Measurements from ENCODE around the gene TRAF3IP3. TPM values are rescaled to one million over a fixed set of nuclear protein-coding genes. Genes with fewer than 3 reads are reported as not detected.

Gene TRAF3IP3
- total RNA-seq, 2 donors from 2014 or later, result 3.6 to 4.7 TPM

DNA sequence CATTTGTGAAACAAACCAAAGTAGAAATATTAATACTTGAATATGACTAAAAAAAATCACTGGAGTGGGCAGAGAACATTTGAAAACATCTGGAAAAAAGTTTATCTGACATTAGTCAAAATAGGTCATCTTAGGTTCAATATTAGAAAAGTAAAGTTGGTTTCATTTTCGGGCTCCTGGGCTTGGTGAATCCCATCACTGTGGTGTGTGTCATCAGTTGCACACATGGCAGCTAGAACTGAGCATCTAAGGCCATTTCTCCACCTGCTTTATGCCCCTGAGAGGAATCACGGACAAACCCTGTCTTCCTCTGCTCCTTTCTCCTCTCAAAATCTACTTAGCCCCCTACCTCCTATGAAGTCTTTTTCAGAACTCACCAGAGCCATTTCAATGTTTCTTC, 45.8 kb upstream of the TRAF3IP3 start:
- no peak overlapping the region for H3K4me3 ChIP-seq

GRCh38 chr1:209710847-209711246, 45.0 kb upstream of the TRAF3IP3 start:
- no peaks in the 10 kb centered on the region for H3K9me3 ChIP-seq
- intact Hi-C loops (cut with DNase I), result no loop called here
- no peaks in the 10 kb centered on the region for H3K36me3 ChIP-seq (replicated peaks in 1 of 2; ENCODE audit: insufficient read depth in 1 of 2, low read depth in 2 of 2)
- 80 to 83% methylated on average over 3 of the region's 3 CpGs for WGBS, 2 donors
- H3K27ac ChIP-seq, result no peak overlapping the region
- H3K4me1 ChIP-seq, result no peaks in the 10 kb centered on the region
- H3K27me3 ChIP-seq, result no peaks in the 10 kb centered on the region
- DNase-seq, result no peak
- H3K4me3 ChIP-seq, result no peak overlapping the region
- no peak for TF ChIP-seq POLR2A (IDR thresholded peaks at IDR 0.05)
- TF ChIP-seq, protein P1, sequence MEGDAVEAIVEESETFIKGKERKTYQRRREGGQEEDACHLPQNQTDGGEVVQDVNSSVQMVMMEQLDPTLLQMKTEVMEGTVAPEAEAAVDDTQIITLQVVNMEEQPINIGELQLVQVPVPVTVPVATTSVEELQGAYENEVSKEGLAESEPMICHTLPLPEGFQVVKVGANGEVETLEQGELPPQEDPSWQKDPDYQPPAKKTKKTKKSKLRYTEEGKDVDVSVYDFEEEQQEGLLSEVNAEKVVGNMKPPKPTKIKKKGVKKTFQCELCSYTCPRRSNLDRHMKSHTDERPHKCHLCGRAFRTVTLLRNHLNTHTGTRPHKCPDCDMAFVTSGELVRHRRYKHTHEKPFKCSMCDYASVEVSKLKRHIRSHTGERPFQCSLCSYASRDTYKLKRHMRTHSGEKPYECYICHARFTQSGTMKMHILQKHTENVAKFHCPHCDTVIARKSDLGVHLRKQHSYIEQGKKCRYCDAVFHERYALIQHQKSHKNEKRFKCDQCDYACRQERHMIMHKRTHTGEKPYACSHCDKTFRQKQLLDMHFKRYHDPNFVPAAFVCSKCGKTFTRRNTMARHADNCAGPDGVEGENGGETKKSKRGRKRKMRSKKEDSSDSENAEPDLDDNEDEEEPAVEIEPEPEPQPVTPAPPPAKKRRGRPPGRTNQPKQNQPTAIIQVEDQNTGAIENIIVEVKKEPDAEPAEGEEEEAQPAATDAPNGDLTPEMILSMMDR (IDR thresholded peaks at IDR 0.05), result no peak
- no peak for ATAC-seq

More for the DNA sequence above, 45.8 kb upstream of the TRAF3IP3 start:
- H3K9me3 ChIP-seq, result no peaks in the 10 kb centered on the region
- no peak for ATAC-seq
- intact Hi-C loops (cut with DNase I), result no loop called here
- TF ChIP-seq POLR2A (IDR thresholded peaks at IDR 0.05), result no peak
- TF ChIP-seq, protein P1 (IDR thresholded peaks at IDR 0.05), result no peak
- no peaks in the 10 kb centered on the region for H3K27me3 ChIP-seq
- H3K27ac ChIP-seq, result no peak overlapping the region
- WGBS, 2 donors, result 62 to 73% methylated on average over 2 of the region's 2 CpGs
- H3K4me1 ChIP-seq, result no peaks in the 10 kb centered on the region
- no peak for DNase-seq
- no peaks in the 10 kb centered on the region for H3K36me3 ChIP-seq (replicated peaks in 1 of 2; ENCODE audit: insufficient read depth in 1 of 2, low read depth in 2 of 2)

DNA sequence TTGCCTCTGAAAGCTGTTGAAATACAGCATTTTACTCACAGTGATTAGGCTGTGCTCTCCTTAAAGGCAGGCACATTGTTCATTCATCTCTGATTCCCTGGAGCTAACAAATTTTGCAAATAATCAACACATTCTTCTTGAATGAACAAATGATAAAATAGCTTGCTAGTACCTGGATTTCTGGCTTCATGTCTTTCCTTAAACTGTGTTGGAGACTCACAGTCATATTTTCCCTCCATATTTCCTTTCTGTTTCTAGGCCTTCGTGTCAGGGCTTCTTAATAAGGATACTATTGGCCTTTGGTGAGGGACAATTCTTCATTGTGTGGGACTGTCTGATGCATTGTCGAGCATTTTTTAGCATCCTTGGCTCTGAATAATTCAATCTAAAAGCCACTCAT, 41.5 kb upstream of the TRAF3IP3 start:
- Histone ChIP-seq H3K27ac (no peak overlapping the region), H3K4me1 (no peaks in the 10 kb centered on the region), H3K36me3 (replicated peaks in 1 of 2; ENCODE audit: insufficient read depth in 1 of 2, low read depth in 2 of 2) (no peaks in the 10 kb centered on the region), H3K9me3 (no peaks in the 10 kb centered on the region), H3K4me3 (no peak overlapping the region), H3K27me3 (no peaks in the 10 kb centered on the region)
- DNase-seq, result no peak
- WGBS, 2 donors, result 72 to 80% methylated on average over 2 of the region's 2 CpGs
- intact Hi-C loops (cut with DNase I), result no loop called here
- ATAC-seq, result no peak
- no peak for TF ChIP-seq POLR2A (IDR thresholded peaks at IDR 0.05)
- TF ChIP-seq, protein P1 (IDR thresholded peaks at IDR 0.05), result no peak

DNA sequence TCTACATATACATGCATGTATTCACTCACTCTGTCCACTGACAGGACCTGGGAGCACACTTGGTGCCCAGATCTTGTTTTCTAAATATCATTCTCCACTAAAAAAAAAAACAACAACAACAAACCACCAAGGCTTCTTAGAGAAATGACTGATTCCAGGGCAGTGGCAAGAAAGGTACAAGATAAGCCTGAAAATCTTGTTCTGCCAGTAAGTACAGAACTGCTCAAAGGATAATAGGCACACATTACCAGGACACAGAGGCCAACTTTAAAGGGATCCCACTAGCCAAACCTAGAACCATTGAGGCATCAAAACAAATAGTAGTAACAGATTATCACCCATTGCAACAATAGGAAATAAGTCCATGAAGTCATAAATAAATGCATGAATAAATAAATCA, 40.5 kb upstream of the TRAF3IP3 start:
- intact Hi-C loops (cut with DNase I), result no loop called here
- Histone ChIP-seq H3K27ac (no peak overlapping the region), H3K4me1 (no peaks in the 10 kb centered on the region), H3K27me3 (no peaks in the 10 kb centered on the region), H3K9me3 (no peaks in the 10 kb centered on the region), H3K36me3 (replicated peaks in 1 of 2; ENCODE audit: insufficient read depth in 1 of 2, low read depth in 2 of 2) (no peaks in the 10 kb centered on the region), H3K4me3 (no peak overlapping the region)
- TF ChIP-seq POLR2A (IDR thresholded peaks at IDR 0.05), result no peak
- TF ChIP-seq, protein P1 (IDR thresholded peaks at IDR 0.05), result no peak
- ATAC-seq (no peak), DNase-seq (no peak)

GRCh38 chr1:209717818-209718217, 38.0 kb upstream of the TRAF3IP3 start:
- WGBS, 2 donors, result 56 to 70% methylated on average over 2 of the region's 2 CpGs
- intact Hi-C loops (cut with DNase I), result no loop called here
- TF ChIP-seq POLR2A (IDR thresholded peaks at IDR 0.05), result no peak
- TF ChIP-seq, protein P1 (IDR thresholded peaks at IDR 0.05), result no peak
- Histone ChIP-seq H3K36me3 (replicated peaks in 1 of 2; ENCODE audit: insufficient read depth in 1 of 2, low read depth in 2 of 2) (no peaks in the 10 kb centered on the region), H3K27me3 (no peaks in the 10 kb centered on the region), H3K4me1 (no peaks in the 10 kb centered on the region), H3K27ac (no peak overlapping the region), H3K4me3 (no peak overlapping the region), H3K9me3 (no peaks in the 10 kb centered on the region)
- no peak for ATAC-seq
- no peak for DNase-seq

Data from body of pancreas (tissue), 4 donors.